ENCODE data around the gene TCF25.
"Not testable (repeated sequence)": the region's sequence is repeated elsewhere in the genome, so short reads cannot be mapped to it uniquely, and the experiment has no call there.

Gene TCF25

GRCh38 chr16:89829630-89830437 is 43.6 kb upstream of the TCF25 start:
- DNase-seq (ENCODE audit: low read depth) = no peak
- no peak overlapping the region for H3K4me3 ChIP-seq (replicated peaks; ENCODE audit: low read depth, low read length)
- TF ChIP-seq, protein P1, sequence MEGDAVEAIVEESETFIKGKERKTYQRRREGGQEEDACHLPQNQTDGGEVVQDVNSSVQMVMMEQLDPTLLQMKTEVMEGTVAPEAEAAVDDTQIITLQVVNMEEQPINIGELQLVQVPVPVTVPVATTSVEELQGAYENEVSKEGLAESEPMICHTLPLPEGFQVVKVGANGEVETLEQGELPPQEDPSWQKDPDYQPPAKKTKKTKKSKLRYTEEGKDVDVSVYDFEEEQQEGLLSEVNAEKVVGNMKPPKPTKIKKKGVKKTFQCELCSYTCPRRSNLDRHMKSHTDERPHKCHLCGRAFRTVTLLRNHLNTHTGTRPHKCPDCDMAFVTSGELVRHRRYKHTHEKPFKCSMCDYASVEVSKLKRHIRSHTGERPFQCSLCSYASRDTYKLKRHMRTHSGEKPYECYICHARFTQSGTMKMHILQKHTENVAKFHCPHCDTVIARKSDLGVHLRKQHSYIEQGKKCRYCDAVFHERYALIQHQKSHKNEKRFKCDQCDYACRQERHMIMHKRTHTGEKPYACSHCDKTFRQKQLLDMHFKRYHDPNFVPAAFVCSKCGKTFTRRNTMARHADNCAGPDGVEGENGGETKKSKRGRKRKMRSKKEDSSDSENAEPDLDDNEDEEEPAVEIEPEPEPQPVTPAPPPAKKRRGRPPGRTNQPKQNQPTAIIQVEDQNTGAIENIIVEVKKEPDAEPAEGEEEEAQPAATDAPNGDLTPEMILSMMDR (IDR thresholded peaks at IDR 0.05; ENCODE audit: low read length, missing control alignments) = no peak

DNA sequence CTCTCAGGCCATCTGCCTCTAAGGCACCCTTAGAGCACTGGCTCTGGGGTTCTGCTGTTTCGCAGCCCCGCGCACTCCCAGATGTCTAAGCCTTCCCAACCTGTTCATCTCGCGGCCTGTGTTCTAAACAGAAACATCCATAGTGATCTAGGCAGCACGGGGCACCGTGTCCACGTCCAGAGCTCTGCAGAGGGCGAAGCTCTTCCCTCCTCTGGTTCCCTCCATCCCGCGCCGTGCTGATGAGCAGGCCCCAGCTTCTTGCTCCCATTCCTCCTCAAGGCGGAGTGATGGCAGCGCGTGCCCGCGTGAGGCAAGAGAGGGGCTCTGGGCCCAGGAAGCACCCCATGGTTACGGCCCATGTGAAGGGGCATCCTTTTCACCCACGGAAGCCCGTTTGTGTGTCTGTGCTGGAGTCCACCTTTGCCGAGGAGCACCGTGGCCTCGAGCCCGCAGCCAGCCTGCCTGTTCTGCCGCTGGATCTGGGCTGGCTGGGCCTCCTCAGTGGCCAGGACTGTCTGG is 41.5 kb upstream of the TCF25 start:
- no peak for DNase-seq (ENCODE audit: low read depth)
- H3K4me3 ChIP-seq (replicated peaks; ENCODE audit: low read depth, low read length) = no peak overlapping the region
- TF ChIP-seq, protein P1 (IDR thresholded peaks at IDR 0.05; ENCODE audit: low read length, missing control alignments) = no peak

- H3K4me3 ChIP-seq (replicated peaks; ENCODE audit: low read depth, low read length); DNase-seq (ENCODE audit: low read depth): not testable (repeated sequence)
These were observed 39.6 kb upstream of the TCF25 start for GRCh38 chr16:89833664-89834363.

GRCh38 chr16:89834813-89835363 is 38.5 kb upstream of the TCF25 start:
- not testable (repeated sequence) for DNase-seq (ENCODE audit: low read depth); H3K4me3 ChIP-seq (replicated peaks; ENCODE audit: low read depth, low read length)

DNA sequence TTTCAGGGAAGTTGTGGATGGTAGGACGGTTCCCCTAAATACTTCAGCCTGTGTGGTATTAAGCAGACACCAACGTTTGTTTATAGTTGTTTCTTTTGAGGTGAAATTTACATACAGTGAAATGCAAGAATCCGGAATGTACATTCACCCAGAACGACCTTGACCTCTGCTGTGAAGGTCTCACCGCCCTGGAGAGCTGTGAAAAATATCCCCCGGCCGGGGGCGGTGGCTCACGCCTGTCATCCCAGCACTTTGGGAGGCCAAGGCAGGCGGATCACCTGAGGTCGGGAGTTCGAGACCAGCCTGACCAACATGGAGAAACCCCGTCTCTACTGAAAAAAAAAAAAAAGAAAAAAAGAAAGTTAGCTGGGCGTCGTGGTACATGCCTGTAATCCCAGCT is 36.9 kb upstream of the TCF25 start:
- not testable (repeated sequence) for H3K4me3 ChIP-seq (replicated peaks; ENCODE audit: low read depth, low read length); DNase-seq (ENCODE audit: low read depth)

DNA sequence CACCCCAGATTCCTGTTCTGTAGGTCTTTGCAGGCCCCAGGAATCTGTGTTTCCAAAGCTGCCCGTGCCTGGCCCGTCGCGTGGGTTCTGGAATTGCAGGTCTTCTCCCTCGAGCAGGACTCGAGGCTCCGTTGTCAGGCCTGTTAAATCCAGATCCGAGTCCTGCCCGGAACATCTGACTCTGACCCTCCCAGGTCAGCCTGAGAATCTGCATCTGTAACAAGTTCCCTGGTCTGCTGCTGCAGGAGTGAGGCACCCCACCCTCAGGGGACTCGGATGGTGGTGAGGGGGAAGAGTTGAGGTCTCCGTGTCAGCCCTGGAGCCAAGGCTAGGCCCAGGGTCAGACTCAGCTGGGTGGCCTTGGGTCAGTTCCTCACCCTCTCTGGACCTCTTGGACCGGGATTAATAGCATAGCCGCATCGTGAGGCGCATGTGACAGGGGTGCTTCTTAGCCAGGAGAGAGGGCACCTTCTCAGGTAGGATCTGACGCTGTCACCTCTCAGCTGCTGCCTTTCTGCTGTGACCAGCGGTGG is 36.3 kb upstream of the TCF25 start:
- TF ChIP-seq, protein P1 (IDR thresholded peaks at IDR 0.05; ENCODE audit: low read length, missing control alignments) = no peak
- DNase-seq (ENCODE audit: low read depth) = no peak
- H3K4me3 ChIP-seq (replicated peaks; ENCODE audit: low read depth, low read length) = no peak overlapping the region

- no peak for DNase-seq (ENCODE audit: low read depth)
- no peak overlapping the region for H3K4me3 ChIP-seq (replicated peaks; ENCODE audit: low read depth, low read length)
- TF ChIP-seq, protein P1 (IDR thresholded peaks at IDR 0.05; ENCODE audit: low read length, missing control alignments) = no peak
These were observed 32.1 kb upstream of the TCF25 start for GRCh38 chr16:89841275-89841674.

All from fibroblast of pulmonary artery (primary cell).